ENCODE data around the gene EPB41L1.
A peak's percentile ranks its signal among the peaks of the same experiment; 100 is the strongest.

EPB41L1 gene

GRCh38 chr20:36179170-36179945 lies 24.8 kb downstream of the EPB41L1 start:
- DNase-seq = no peak
- in situ Hi-C loops (cut with MboI; ENCODE audit: low pct_unique_long_range_greater_than_20kb, low sequenced_read_pairs) = no loop called here

- in situ Hi-C loops (cut with MboI; ENCODE audit: low pct_unique_long_range_greater_than_20kb, low sequenced_read_pairs) = no loop called here
These were observed 25.8 kb downstream of the EPB41L1 start for GRCh38 chr20:36180323-36180722.

GRCh38 chr20:36181934-36182603 lies 27.5 kb downstream of the EPB41L1 start:
- DNase-seq = no peak

More at GRCh38 chr20:36180323-36180722, 25.8 kb downstream of the EPB41L1 start:
- no peak for DNase-seq

GRCh38 chr20:36182604-36183154 lies 28.1 kb downstream of the EPB41L1 start:
- in situ Hi-C loops (cut with MboI; ENCODE audit: low pct_unique_long_range_greater_than_20kb, low sequenced_read_pairs) = no loop called here
- DNase-seq = no peak

More at GRCh38 chr20:36181934-36182603, 27.5 kb downstream of the EPB41L1 start:
- in situ Hi-C loops (cut with MboI; ENCODE audit: low pct_unique_long_range_greater_than_20kb, low sequenced_read_pairs) = no loop called here

GRCh38 chr20:36183155-36183944 lies 28.8 kb downstream of the EPB41L1 start:
- DNase-seq = no peak
- in situ Hi-C loops (cut with MboI; ENCODE audit: low pct_unique_long_range_greater_than_20kb, low sequenced_read_pairs) = no loop called here

GRCh38 chr20:36184816-36185776 lies 30.6 kb downstream of the EPB41L1 start:
- in situ Hi-C loops (cut with MboI; ENCODE audit: low pct_unique_long_range_greater_than_20kb, low sequenced_read_pairs) = no loop called here
- no peak for DNase-seq

- no peak for DNase-seq
- in situ Hi-C loops (cut with MboI; ENCODE audit: low pct_unique_long_range_greater_than_20kb, low sequenced_read_pairs) = no loop called here
These were observed 39.6 kb downstream of the EPB41L1 start for GRCh38 chr20:36193977-36194712.

GRCh38 chr20:36196676-36197075 lies 42.1 kb downstream of the EPB41L1 start:
- in situ Hi-C loops (cut with MboI; ENCODE audit: low pct_unique_long_range_greater_than_20kb, low sequenced_read_pairs) = no loop called here
- DNase-seq = no peak

GRCh38 chr20:36197271-36197670 lies 42.7 kb downstream of the EPB41L1 start:
- in situ Hi-C loops (cut with MboI; ENCODE audit: low pct_unique_long_range_greater_than_20kb, low sequenced_read_pairs) = no loop called here
- DNase-seq = no peak

- in situ Hi-C loops (cut with MboI; ENCODE audit: low pct_unique_long_range_greater_than_20kb, low sequenced_read_pairs) = loop anchor here (25.0 kb wide), 1 partner anchor 238 kb away; no protein-coding TSS in a partner anchor
- DNase-seq = peak; percentile 89
These were observed 45.1 kb downstream of the EPB41L1 start for GRCh38 chr20:36199345-36200257.

GRCh38 chr20:36200451-36200850 lies 45.9 kb downstream of the EPB41L1 start:
- in situ Hi-C loops (cut with MboI; ENCODE audit: low pct_unique_long_range_greater_than_20kb, low sequenced_read_pairs) = loop anchor here (25.0 kb wide), 1 partner anchor 237 kb away; no protein-coding TSS in a partner anchor
- DNase-seq = no peak

GRCh38 chr20:36201198-36201597 lies 46.7 kb downstream of the EPB41L1 start:
- in situ Hi-C loops (cut with MboI; ENCODE audit: low pct_unique_long_range_greater_than_20kb, low sequenced_read_pairs) = loop anchor here (25.0 kb wide), 1 partner anchor 236 kb away; no protein-coding TSS in a partner anchor
- no peak for DNase-seq

- in situ Hi-C loops (cut with MboI; ENCODE audit: low pct_unique_long_range_greater_than_20kb, low sequenced_read_pairs) = loop anchor here (25.0 kb wide), 1 partner anchor 234 kb away; no protein-coding TSS in a partner anchor
- peak; percentile 75 for DNase-seq
These were observed 48.4 kb downstream of the EPB41L1 start for GRCh38 chr20:36202891-36203338.

GRCh38 chr20:36203861-36204260 lies 49.3 kb downstream of the EPB41L1 start:
- no peak for DNase-seq
- in situ Hi-C loops (cut with MboI; ENCODE audit: low pct_unique_long_range_greater_than_20kb, low sequenced_read_pairs) = loop anchor here (25.0 kb wide), 1 partner anchor 233 kb away; no protein-coding TSS in a partner anchor

- no peak for DNase-seq
- in situ Hi-C loops (cut with MboI; ENCODE audit: low pct_unique_long_range_greater_than_20kb, low sequenced_read_pairs) = loop anchor here (25.0 kb wide), 1 partner anchor 232 kb away; no protein-coding TSS in a partner anchor
These were observed 50.5 kb downstream of the EPB41L1 start for GRCh38 chr20:36205026-36205425.

- DNase-seq = no peak
- in situ Hi-C loops (cut with MboI; ENCODE audit: low pct_unique_long_range_greater_than_20kb, low sequenced_read_pairs) = loop anchor here (25.0 kb wide), 1 partner anchor 231 kb away; no protein-coding TSS in a partner anchor
These were observed 51.5 kb downstream of the EPB41L1 start for GRCh38 chr20:36206068-36206467.

Measured in KBM-7 (cell line).